ENCODE results near the gene SLC15A1. TPM values are rescaled to one million over a fixed set of nuclear protein-coding genes. Genes with fewer than 3 reads are reported as not detected.
A peak's percentile ranks its signal among the peaks of the same experiment; 100 is the strongest.

The SLC15A1 gene
- total RNA-seq, 2 experiments from 2014 or later: not detected

- peaks cover 0 to 2% of the 10 kb centered on the region in 2 experiments for H3K27me3 ChIP-seq (ENCODE audit: control insufficient read depth in 1 of 2, insufficient read depth in 2 of 2, low read length in 2 of 2)
- H3K36me3 ChIP-seq (ENCODE audit: insufficient read depth, low read length): no peaks in the 10 kb centered on the region
- no peaks in the 10 kb centered on the region for H3K9me3 Mint-ChIP-seq
- no peak overlapping the region for H3K27ac Mint-ChIP-seq
- H3K4me3 Mint-ChIP-seq: no peak overlapping the region
- H3K4me3 ChIP-seq (ENCODE audit: low read length): no peak overlapping the region
- no peak for ATAC-seq (ENCODE audit: poor library complexity)
- intact Hi-C loops (cut with DNase I, micrococcal nuclease): no loop called here
- no peaks in the 10 kb centered on the region for H3K36me3 Mint-ChIP-seq (ENCODE audit: low read depth)
- TF ChIP-seq, protein P1, sequence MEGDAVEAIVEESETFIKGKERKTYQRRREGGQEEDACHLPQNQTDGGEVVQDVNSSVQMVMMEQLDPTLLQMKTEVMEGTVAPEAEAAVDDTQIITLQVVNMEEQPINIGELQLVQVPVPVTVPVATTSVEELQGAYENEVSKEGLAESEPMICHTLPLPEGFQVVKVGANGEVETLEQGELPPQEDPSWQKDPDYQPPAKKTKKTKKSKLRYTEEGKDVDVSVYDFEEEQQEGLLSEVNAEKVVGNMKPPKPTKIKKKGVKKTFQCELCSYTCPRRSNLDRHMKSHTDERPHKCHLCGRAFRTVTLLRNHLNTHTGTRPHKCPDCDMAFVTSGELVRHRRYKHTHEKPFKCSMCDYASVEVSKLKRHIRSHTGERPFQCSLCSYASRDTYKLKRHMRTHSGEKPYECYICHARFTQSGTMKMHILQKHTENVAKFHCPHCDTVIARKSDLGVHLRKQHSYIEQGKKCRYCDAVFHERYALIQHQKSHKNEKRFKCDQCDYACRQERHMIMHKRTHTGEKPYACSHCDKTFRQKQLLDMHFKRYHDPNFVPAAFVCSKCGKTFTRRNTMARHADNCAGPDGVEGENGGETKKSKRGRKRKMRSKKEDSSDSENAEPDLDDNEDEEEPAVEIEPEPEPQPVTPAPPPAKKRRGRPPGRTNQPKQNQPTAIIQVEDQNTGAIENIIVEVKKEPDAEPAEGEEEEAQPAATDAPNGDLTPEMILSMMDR (IDR thresholded peaks at IDR 0.05): no peak
- H3K4me1 ChIP-seq (ENCODE audit: insufficient read depth, low read length): peaks cover 6% of the 10 kb centered on the region
- H3K4me1 Mint-ChIP-seq (ENCODE audit: low read depth): peaks cover 9% of the 10 kb centered on the region
- peak in 2 of 14 experiments; percentile 43 to 44 for DNase-seq
- no peaks in the 10 kb centered on the region for H3K9me3 ChIP-seq (ENCODE audit: control insufficient read depth in 1 of 2, insufficient read depth in 1 of 2, low read length in 2 of 2)
- H3K27me3 Mint-ChIP-seq: no peaks in the 10 kb centered on the region
- ChIA-PET CTCF (interaction anchor here (1.4 to 1.6 kb wide), 2 partner anchors 8 to 205 kb away, joined by 4 read pairs; no protein-coding TSS in a partner anchor), POLR2A (no interaction called here)
- no peak overlapping the region for H3K27ac ChIP-seq (ENCODE audit: low read depth in 1 of 2, low read length in 2 of 2)
These were observed 101.9 kb downstream of the SLC15A1 start for GRCh38 chr13:98650396-98651107.

GRCh38 chr13:98649861-98650260 is 102.6 kb downstream of the SLC15A1 start:
- H3K4me3 ChIP-seq (ENCODE audit: low read length): no peak overlapping the region
- DNase-seq: no peak
- no peaks in the 10 kb centered on the region for H3K36me3 ChIP-seq (ENCODE audit: insufficient read depth, low read length)
- Mint-ChIP-seq H3K4me3 (no peak overlapping the region), H3K27me3 (no peaks in the 10 kb centered on the region), H3K9me3 (no peaks in the 10 kb centered on the region), H3K36me3 (ENCODE audit: low read depth) (no peaks in the 10 kb centered on the region), H3K27ac (no peak overlapping the region), H3K4me1 (ENCODE audit: low read depth) (peaks cover 9% of the 10 kb centered on the region)
- POLR2A ChIA-PET: no interaction called here
- H3K27me3 ChIP-seq (ENCODE audit: control insufficient read depth in 1 of 2, insufficient read depth in 2 of 2, low read length in 2 of 2): peaks cover 0 to 2% of the 10 kb centered on the region in 2 experiments
- intact Hi-C loops (cut with DNase I, micrococcal nuclease): no loop called here
- TF ChIP-seq, protein P1 (IDR thresholded peaks at IDR 0.05): no peak
- no peak overlapping the region for H3K27ac ChIP-seq (ENCODE audit: low read depth in 1 of 2, low read length in 2 of 2)
- CTCF ChIA-PET: interaction anchor here (1.6 kb wide), 1 partner anchor 204 kb away, joined by 4 read pairs; no protein-coding TSS in a partner anchor
- H3K4me1 ChIP-seq (ENCODE audit: insufficient read depth, low read length): peaks cover 6% of the 10 kb centered on the region
- H3K9me3 ChIP-seq (ENCODE audit: control insufficient read depth in 1 of 2, insufficient read depth in 1 of 2, low read length in 2 of 2): no peaks in the 10 kb centered on the region
- ATAC-seq (ENCODE audit: poor library complexity): no peak

DNA sequence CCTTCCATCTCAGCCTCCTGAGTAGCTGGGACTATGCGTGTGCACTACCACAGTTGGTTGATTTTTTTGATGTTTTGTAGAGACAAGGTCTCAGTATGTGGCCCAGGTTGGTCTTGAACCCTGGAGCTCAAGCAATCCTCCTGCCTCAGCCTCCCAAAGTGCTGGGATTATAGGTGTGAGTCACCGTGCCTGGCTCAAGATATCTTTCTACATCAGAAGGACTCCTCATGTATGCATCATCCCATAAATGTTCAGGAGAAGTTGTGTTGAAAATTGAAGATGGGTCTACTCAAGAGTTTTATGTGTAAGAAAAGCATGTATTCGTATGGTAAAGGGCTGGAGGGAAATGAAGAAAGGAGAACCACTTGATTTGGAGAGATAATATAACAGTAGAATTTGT is 103.8 kb downstream of the SLC15A1 start:
- H3K4me3 Mint-ChIP-seq: no peak overlapping the region
- TF ChIP-seq, protein P1 (IDR thresholded peaks at IDR 0.05): no peak
- Histone ChIP-seq H3K4me3 (ENCODE audit: low read length) (no peak overlapping the region), H3K27ac (ENCODE audit: low read depth in 1 of 2, low read length in 2 of 2) (no peak overlapping the region), H3K4me1 (ENCODE audit: insufficient read depth, low read length) (peaks cover 6% of the 10 kb centered on the region), H3K36me3 (ENCODE audit: insufficient read depth, low read length) (no peaks in the 10 kb centered on the region), H3K27me3 (ENCODE audit: control insufficient read depth in 1 of 2, insufficient read depth in 2 of 2, low read length in 2 of 2) (peaks cover 0 to 4% of the 10 kb centered on the region in 2 experiments), H3K9me3 (ENCODE audit: control insufficient read depth in 1 of 2, insufficient read depth in 1 of 2, low read length in 2 of 2) (no peaks in the 10 kb centered on the region)
- DNase-seq (no peak), ATAC-seq (ENCODE audit: poor library complexity) (no peak)
- intact Hi-C loops (cut with DNase I, micrococcal nuclease): no loop called here
- CTCF ChIA-PET: interaction anchor here (0.7 kb wide), 1 partner anchor 151 kb away, joined by 3 read pairs; no protein-coding TSS in a partner anchor
- peaks cover 9% of the 10 kb centered on the region for H3K4me1 Mint-ChIP-seq (ENCODE audit: low read depth)
- no peaks in the 10 kb centered on the region for H3K27me3 Mint-ChIP-seq
- no peaks in the 10 kb centered on the region for H3K9me3 Mint-ChIP-seq
- no peak overlapping the region for H3K27ac Mint-ChIP-seq
- H3K36me3 Mint-ChIP-seq (ENCODE audit: low read depth): no peaks in the 10 kb centered on the region
- POLR2A ChIA-PET: no interaction called here

Data from CD4-positive, alpha-beta T cell (primary cell).